GM12801 (cell line): Measurements from ENCODE around the gene CAMK1D.

Experiments
- CTCF ChIP-seq: IDR thresholded peaks from one replicate; pipeline ENCODE4 v1.5.1; 2011; ENCODE audit warnings: control low read depth; ENCODE audit not compliant: insufficient read length; ENCODE audit errors: extremely low read depth

The CAMK1D gene

GRCh38 chr10:12681252-12681651 is 331.9 kb downstream of the CAMK1D start:
- no peak for TF ChIP-seq CTCF

GRCh38 chr10:12684784-12685183 is 335.4 kb downstream of the CAMK1D start:
- no peak for TF ChIP-seq CTCF

- TF ChIP-seq CTCF, result no peak
These were observed 336.1 kb downstream of the CAMK1D start for GRCh38 chr10:12685261-12686058.

GRCh38 chr10:12687996-12688395 is 338.6 kb downstream of the CAMK1D start:
- TF ChIP-seq CTCF, result no peak

GRCh38 chr10:12689893-12690292 is 340.5 kb downstream of the CAMK1D start:
- TF ChIP-seq CTCF, result no peak

GRCh38 chr10:12690525-12691126 is 341.3 kb downstream of the CAMK1D start:
- TF ChIP-seq CTCF, result no peak

GRCh38 chr10:12691596-12691995 is 342.2 kb downstream of the CAMK1D start:
- TF ChIP-seq CTCF, result no peak
